ENCODE data around the gene TMEM161B. TPM values are rescaled to one million over a fixed set of nuclear protein-coding genes. Genes with fewer than 3 reads are reported as not detected.
A peak's percentile ranks its signal among the peaks of the same experiment; 100 is the strongest.
"Not testable (repeated sequence)": the region's sequence is repeated elsewhere in the genome, so short reads cannot be mapped to it uniquely, and the experiment has no call there.

TMEM161B gene
- total RNA-seq (2014; rRNA removed; shearing (Covaris generic)), result 13.0 TPM in 2 replicates
- polyA plus RNA-seq (2015; cell fraction: cytosol; rRNA removed), result 19.2 and 20.5 TPM in 2 replicates
- 68.7 and 75.3 TPM in 2 replicates for polyA plus RNA-seq (2015; cell fraction: nucleus; rRNA removed)

GRCh38 chr5:88268385-88269184 lies at the start of gene TMEM161B:
TMEM161B (minus strand) TSS chr5:88268845; CDS start chr5:88268723, 122 bp downstream.
- peak; percentile 91 for DNase-seq (ENCODE audit: low read depth)

DNA sequence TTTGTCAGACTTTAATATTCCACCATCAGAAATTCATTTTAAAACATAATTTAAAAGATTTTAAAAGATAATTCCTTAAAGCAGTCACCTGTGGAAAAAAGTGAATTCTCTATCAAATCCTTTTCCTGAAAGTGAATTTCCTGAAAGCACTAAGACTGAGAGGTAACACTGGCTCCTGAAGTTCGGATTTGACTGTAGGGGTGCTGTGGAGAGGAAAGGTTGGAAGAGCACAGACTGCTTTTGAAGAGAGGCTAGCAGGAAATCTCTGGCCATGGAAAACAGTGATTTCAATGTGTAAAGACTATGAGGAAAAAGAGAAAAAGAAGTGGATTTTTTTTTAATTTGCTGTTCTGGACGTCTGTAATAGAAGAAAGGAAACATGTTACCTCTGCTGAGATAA lies 35.7 kb upstream of the TMEM161B start:
- DNase-seq (ENCODE audit: low read depth), result no peak

DNA sequence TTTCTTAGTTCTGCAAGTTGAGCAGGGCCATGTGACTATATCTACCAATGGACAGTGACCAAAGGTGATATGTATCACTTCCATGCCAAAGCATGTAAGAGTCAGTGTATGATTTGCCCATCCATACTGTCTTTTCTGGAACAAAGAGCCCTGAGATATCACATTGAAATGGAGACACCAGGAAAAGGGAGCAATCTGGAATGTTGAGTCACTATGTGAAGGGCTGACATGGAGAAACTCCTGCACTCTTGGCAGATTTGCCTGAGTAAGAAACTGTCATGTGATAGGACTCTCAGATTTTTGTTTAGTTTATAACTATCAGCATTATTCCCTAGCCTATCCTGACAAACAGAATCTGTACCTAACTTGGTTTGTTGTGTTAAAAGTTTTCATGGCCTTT lies 29.8 kb upstream of the TMEM161B start:
- DNase-seq (ENCODE audit: low read depth), result peak; percentile 26

DNA sequence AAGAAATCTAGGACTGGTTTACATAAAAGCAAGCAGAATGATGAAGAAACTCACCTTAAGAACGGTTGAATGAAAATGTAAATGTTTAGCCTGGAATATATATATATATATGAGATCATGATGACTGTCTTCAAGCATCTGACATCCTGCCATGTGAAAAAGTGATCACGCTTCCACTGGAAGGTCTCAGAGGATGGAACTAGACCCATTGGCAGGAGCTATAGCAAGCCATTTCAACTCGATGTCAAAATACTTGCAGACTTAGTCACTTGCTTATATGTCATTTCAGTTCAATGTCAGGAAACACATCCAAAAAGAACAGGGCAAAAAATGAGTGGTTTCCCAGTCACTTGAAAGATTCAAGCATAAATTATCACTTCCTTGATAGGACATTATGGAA lies 22.2 kb upstream of the TMEM161B start:
- DNase-seq (ENCODE audit: low read depth), result peak; percentile 20

DNA sequence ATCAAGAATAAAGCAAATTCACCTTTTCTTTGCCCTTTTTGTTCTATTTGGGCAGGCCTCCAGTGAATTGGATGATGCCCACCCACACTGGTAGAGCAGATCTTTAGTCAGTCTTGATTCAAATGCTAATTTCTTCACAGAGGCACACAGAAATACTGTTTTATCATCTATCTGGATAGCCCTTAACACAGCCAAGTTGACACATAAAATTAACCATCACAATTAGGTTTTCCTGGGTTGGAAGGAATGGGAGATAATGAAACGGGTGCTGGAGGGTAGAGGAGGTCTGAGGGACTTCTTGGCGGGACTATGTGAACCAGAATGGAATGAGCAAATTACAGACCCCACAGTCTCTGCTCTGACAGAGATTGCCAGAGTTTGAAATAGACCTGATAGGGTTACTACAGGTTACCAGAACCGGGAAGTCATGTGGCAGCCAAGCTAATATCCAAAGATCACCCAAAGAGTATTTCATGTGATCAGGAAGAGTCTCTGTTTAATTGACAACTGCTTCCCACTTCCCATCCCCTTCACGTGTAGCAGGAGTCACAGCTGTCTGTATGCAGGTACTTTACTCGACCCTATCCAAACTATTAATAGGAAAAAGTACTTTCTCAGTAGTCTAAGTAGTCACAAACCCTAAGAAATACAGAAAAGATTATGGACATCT lies 20.0 kb upstream of the TMEM161B start:
- no peak for DNase-seq (ENCODE audit: low read depth)

DNA sequence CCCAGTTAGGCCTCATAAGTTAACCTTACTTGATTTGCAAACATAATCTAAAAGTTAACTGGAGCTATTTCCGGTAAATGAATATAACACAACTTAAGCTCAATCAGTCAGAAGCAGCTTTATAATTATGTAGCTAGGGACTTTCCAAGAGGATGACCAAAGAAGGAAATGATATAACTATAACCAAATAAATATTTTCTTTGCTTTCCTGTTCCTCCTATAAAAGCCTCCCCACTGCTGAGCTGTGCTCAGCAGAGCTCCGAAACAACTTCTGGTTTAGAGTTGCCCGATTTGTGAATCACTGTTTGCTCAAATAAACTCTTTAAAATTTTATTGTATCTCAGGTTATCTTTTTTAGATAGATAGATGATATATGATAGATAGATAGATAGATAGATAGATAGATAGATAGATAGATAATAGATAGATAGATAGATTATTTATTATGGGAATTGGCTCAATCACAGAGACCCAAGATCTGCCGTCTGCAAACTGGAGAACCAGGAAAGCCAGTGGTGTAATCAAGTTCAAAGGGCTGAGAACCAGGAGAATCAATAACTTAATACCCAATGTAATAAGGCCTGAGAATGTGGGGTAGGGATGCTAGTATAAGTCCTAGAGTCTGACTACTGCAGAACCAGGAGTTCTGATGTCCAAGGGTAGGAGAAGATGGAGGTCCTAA lies 19.3 kb upstream of the TMEM161B start:
- no peak for DNase-seq (ENCODE audit: low read depth)

DNA sequence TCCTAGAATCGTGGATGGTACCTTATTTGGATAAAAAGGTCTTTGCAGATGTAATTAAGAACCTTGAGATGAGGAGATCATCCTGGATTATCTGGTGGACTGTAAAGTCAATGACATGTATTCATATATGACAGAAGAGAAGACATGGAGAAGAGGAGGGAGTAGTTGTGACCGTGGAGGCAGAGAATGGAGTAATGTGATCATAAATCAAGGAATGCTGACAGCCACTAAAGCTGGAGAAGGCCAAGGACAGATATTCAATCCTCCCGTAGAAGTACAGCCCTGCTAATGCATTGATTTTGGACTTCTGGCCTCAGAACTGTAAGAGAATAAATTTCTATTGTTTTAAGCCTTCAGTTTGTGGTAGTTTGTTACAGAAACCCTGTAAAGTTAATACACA lies 18.7 kb upstream of the TMEM161B start:
- DNase-seq (ENCODE audit: low read depth), result no peak

- DNase-seq (ENCODE audit: low read depth), result no peak
Measured at GRCh38 chr5:88283690-88284089, 15.0 kb upstream of the TMEM161B start.

GRCh38 chr5:88281322-88281721 lies 12.7 kb upstream of the TMEM161B start:
- no peak for DNase-seq (ENCODE audit: low read depth)

DNA sequence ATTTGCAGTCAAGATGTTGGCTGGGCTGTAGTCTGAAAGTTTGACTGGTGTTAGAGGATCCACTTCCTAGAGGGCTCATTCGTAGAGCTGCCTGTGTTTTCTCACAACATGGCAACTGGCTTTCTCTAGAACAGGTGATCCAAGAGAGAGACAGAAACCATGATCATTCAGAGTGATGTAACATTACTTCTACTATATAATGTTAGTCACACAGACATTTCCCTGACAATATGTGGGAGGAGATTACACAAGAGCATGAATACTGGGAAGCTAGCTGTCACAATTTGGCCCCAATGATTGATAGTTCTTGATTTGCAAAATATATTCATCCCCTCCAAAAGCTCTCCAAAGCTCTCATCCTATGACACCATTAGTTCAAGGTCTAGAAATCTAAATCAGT lies 10.9 kb upstream of the TMEM161B start:
- no peak for DNase-seq (ENCODE audit: low read depth)

DNA sequence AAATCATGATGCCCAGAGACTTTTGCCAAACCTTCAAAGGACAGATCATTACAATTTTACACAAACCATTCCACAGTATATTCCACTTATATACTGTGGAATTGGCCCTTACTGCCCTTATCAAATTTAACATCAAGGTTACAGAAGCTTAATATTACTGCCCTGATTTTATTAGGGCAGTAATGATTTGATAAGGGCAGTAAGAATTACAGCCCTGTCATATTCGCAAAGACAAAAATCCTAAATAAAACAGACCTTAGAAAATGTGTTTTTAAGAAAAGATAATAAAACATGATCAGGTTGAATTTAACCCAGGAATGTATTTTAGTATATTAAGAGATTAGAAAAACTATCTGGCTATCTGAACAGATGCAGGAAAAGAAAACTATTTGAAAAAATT lies 7.7 kb upstream of the TMEM161B start:
- DNase-seq (ENCODE audit: low read depth), result no peak

- no peak for DNase-seq (ENCODE audit: low read depth)
Measured at GRCh38 chr5:88275581-88275980, 6.9 kb upstream of the TMEM161B start.

DNA sequence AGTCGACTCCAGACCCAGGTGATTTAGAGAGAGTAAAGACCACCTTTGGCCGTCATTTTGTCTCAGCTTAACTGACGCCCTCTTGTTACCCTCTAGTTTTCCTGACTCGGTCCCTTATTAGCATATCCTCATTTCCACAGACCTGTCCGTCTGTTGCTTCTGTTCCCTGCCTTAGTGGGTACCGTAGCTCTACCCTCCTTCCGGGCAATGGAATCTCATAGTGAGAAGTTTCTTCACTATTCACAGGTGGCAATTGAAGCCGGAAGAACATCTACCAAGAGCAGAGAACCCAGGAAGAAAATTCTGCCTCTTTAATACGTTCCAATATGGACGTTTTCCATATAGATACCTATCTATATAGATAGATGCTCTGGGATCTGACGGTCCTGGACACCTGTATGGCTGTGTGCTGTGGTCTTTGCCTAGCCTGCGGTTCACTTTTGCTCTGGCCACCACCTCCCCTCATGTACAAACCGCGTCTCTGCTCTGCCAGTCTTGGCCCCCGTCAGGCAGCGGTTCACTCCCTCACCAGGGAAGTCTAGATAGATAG lies 652 bp upstream of the TMEM161B start:
- DNase-seq (ENCODE audit: low read depth), result peak; percentile 18

- not testable (repeated sequence) for DNase-seq (ENCODE audit: low read depth)
Measured at GRCh38 chr5:88264565-88264964, 4.1 kb downstream of the TMEM161B start.

GRCh38 chr5:88263349-88263748 lies 5.3 kb downstream of the TMEM161B start:
- DNase-seq (ENCODE audit: low read depth), result no peak

- DNase-seq (ENCODE audit: low read depth), result no peak
Measured at GRCh38 chr5:88262116-88262515, 6.5 kb downstream of the TMEM161B start.

- DNase-seq (ENCODE audit: low read depth), result no peak
Measured at GRCh38 chr5:88258636-88259035, 10.0 kb downstream of the TMEM161B start.

GRCh38 chr5:88256872-88257271 lies 11.8 kb downstream of the TMEM161B start:
- no peak for DNase-seq (ENCODE audit: low read depth)

DNA sequence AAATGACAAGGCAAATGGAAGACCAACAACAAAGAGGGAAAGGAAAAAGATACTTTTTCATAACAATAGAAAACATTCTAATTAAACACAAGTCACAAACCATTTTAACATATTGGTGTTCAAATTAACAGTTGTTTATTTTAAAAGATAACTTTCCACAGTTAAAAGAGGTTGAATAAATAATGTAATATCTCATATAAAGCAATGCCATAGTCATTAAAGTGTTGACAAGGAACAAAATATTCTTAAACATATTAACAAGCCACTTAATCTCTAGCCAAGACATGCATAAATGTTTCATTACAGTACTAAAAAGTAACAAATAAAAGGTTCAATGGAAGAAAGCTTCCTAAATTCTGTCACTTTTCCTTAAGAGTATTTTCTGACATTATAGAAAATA lies 12.6 kb downstream of the TMEM161B start:
- no peak for DNase-seq (ENCODE audit: low read depth)

GRCh38 chr5:88254320-88254719 lies 14.3 kb downstream of the TMEM161B start:
- DNase-seq (ENCODE audit: low read depth), result no peak

GRCh38 chr5:88251048-88251711 lies 17.5 kb downstream of the TMEM161B start:
- peak; percentile 87 for DNase-seq (ENCODE audit: low read depth)

All from HT1080 (cell line).